Measurements from ENCODE around the gene LRRC31. TPM values are rescaled to one million over a fixed set of nuclear protein-coding genes. Genes with fewer than 3 reads are reported as not detected.

The LRRC31 gene
- not detected in 2 replicates for total RNA-seq

DNA sequence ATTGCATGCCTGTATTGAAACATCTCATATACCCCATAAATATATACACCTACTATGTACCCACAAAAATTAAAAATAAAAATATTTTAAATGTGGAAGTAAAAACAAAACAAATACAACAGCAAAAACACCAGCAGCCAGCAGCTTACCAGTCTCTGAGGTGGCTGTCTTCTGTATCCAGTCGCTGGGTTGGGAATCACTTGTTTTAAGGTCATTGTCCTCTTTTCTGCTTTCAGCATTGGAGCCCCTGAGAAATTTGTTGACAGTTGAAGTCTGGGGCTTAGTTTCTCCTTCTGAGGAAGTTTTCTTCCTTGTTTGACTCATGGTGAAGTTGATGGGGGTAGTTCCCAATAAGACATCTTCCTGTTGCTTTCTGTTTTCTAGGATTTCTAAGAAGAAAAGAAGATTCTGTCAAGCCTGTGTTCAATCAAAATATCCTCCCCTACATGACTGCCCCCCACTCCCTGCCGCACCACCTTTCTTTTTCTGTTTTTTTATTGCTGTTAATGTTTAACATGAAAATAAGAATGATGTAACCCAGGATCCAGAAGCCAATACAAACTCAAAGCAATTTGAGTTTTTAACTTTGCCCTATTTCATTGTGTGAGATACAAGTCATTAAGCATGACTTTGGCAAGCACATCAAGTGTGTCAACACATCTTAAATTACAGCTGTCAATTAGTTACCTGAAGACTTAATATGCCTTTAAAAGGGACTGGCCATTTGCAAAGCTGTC is at the start of gene LRRC31:
LRRC31 (minus strand) TSS at position 452 of the 737 bp plus-strand sequence; CDS start at position 324, 128 bp downstream.

DNA sequence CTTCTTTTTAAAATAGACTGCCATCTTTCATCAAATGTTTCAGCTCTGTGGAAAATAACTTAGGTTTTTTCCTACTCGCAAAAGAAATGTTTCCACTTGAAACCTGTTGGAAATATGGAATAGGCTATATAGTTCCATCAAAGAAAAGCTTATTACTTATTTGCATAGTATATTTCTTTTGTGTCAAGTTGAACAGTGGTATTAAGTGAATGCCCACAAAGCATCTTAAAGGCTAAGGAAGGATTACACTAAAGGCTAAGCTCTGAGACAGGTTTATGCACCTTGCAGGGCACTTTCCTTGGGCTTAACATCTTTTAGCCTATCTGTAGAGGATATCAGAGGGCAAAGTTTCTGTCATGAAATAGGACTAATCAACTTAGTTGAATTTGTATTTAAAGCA is 41.5 kb upstream of the LRRC31 start, which contains the start of gene SAMD7:
SAMD7 (plus strand) TSS at position 301 of the 400 bp plus-strand sequence. CDS start 7,927 bp downstream, outside the sequence.

DNA sequence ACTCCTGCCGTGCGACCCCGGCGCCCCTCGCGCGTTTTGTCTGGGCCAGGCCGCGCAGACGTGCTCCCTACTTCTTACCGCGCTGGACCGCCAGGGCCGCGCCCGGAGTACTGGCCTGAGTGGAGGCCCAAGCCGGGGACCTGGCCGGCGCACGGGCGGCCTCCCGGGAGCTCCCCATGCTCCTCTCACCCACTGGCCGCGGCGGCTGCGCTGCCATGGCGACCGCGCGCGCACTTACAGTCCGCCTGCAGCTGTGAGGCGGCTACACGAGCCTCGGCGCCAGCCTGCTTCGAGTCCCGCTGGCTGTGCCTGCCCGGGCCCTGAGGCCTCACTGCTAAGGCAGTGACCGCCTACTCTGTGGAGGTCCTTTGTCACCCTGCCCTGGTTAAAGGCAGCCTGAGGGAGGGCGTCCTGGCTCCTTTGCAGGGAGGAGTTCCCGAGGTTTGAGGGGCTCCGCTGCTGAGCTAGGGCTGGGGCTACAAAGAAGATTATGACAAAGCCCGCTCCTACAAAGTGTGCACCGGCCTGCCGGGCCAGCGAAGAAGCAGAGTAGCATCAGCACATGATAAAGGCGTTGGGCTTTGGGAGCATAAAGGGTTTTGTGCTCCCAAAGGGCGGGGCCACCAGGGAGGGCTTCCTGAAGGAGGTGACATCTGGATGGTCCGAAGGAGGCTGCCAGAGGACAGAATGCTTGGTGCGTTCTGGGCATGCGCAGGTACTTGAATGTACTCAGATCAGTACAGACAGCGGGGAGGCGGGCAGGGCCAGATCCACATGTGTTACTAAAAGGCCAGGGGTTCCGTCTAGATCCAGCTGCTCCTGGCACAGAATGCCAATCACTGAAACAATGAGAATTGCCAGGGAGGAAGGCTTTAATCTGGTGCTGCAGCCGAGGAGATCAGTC is 57.2 kb downstream of the LRRC31 start, which contains the start of the genes LRRC34 and LRRIQ4:
LRRC34 (minus strand) TSS at position 573 of the 904 bp plus-strand sequence; CDS start at position 217, 356 bp downstream.
LRRIQ4 (plus strand) TSS at position 539 of the 904 bp plus-strand sequence. CDS start 9,052 bp downstream, outside the sequence.

Other genes starting within 250 kb of the LRRC31 start
- 69.8 and 104 TPM in 2 replicates for gene MECOM, start 206.2 kb downstream of the LRRC31 start, total RNA-seq
- gene TERC, start 104.9 kb downstream of the LRRC31 start, total RNA-seq, result 254 and 264 TPM in 2 replicates
- 4.8 and 5.4 TPM in 2 replicates for gene ACTRT3, start 100.4 kb downstream of the LRRC31 start, total RNA-seq
- 21.0 and 28.2 TPM in 2 replicates for gene MYNN, start 96.5 kb downstream of the LRRC31 start, total RNA-seq
- gene LRRIQ4, start 57.1 kb downstream of the LRRC31 start, total RNA-seq, result not detected in 2 replicates
- 2.0 and 7.9 TPM in 2 replicates for gene LRRC34, start 57.0 kb downstream of the LRRC31 start, total RNA-seq
- gene SAMD7, start 41.6 kb upstream of the LRRC31 start, total RNA-seq, result not detected in 2 replicates
- 46.3 and 49.0 TPM in 2 replicates for gene SEC62, start 96.9 kb upstream of the LRRC31 start, total RNA-seq
- gene GPR160, start 168.1 kb upstream of the LRRC31 start, total RNA-seq, result 0.29 and 0.33 TPM in 2 replicates